ENCODE results near the gene H1-8. TPM values are rescaled to one million over a fixed set of nuclear protein-coding genes. Genes with fewer than 3 reads are reported as not detected.

Gene H1-8
- total and polyA plus RNA-seq, 9 donors, result not detected

- H3K36me3 ChIP-seq (ENCODE audit: control insufficient read depth, insufficient read depth, low read length), result no peaks in the 10 kb centered on the region
- no peaks in the 10 kb centered on the region for H3K27me3 ChIP-seq (ENCODE audit: control insufficient read depth, insufficient read depth, low read length)
- 87% methylated on average over 22 of the region's 24 CpGs for WGBS (ENCODE audit: insufficient coverage)
- DNase-seq, result no peak
- H3K27ac ChIP-seq (ENCODE audit: low read length), result no peak overlapping the region
- H3K4me1 ChIP-seq (ENCODE audit: control insufficient read depth, insufficient read depth, low read length), result peaks cover 4% of the 10 kb centered on the region
- H3K4me3 ChIP-seq (ENCODE audit: low read length), result no peak overlapping the region
- no peaks in the 10 kb centered on the region for H3K9me3 ChIP-seq (replicated peaks; ENCODE audit: control insufficient read depth, low read depth, low read length)
Measured at GRCh38 chr3:129547241-129547640, 4.3 kb downstream of the H1-8 start.

GRCh38 chr3:129548104-129548965 is 5.4 kb downstream of the H1-8 start:
- H3K36me3 ChIP-seq (ENCODE audit: control insufficient read depth, insufficient read depth, low read length), result no peaks in the 10 kb centered on the region
- 74% methylated on average over 15 of the region's 19 CpGs for WGBS (ENCODE audit: insufficient coverage)
- H3K9me3 ChIP-seq (replicated peaks; ENCODE audit: control insufficient read depth, low read depth, low read length), result no peaks in the 10 kb centered on the region
- H3K27me3 ChIP-seq (ENCODE audit: control insufficient read depth, insufficient read depth, low read length), result peaks cover 3% of the 10 kb centered on the region
- no peak overlapping the region for H3K27ac ChIP-seq (ENCODE audit: low read length)
- no peak for DNase-seq
- H3K4me1 ChIP-seq (ENCODE audit: control insufficient read depth, insufficient read depth, low read length), result peaks cover 9% of the 10 kb centered on the region
- H3K4me3 ChIP-seq (ENCODE audit: low read length), result no peak overlapping the region

- WGBS (ENCODE audit: insufficient coverage), result 90% methylated on average over 18 of the region's 18 CpGs
- H3K9me3 ChIP-seq (replicated peaks; ENCODE audit: control insufficient read depth, low read depth, low read length), result no peaks in the 10 kb centered on the region
- no peak overlapping the region for H3K4me3 ChIP-seq (ENCODE audit: low read length)
- peaks cover 3% of the 10 kb centered on the region for H3K27me3 ChIP-seq (ENCODE audit: control insufficient read depth, insufficient read depth, low read length)
- H3K36me3 ChIP-seq (ENCODE audit: control insufficient read depth, insufficient read depth, low read length), result no peaks in the 10 kb centered on the region
- no peak for DNase-seq
- peaks cover 10% of the 10 kb centered on the region for H3K4me1 ChIP-seq (ENCODE audit: control insufficient read depth, insufficient read depth, low read length)
- no peak overlapping the region for H3K27ac ChIP-seq (ENCODE audit: low read length)
Measured at GRCh38 chr3:129549006-129549800, 6.2 kb downstream of the H1-8 start.

- H3K27me3 ChIP-seq (ENCODE audit: control insufficient read depth, insufficient read depth, low read length), result peaks cover 3% of the 10 kb centered on the region
- no peaks in the 10 kb centered on the region for H3K9me3 ChIP-seq (replicated peaks; ENCODE audit: control insufficient read depth, low read depth, low read length)
- no peak for DNase-seq
- H3K27ac ChIP-seq (ENCODE audit: low read length), result no peak overlapping the region
- H3K36me3 ChIP-seq (ENCODE audit: control insufficient read depth, insufficient read depth, low read length), result no peaks in the 10 kb centered on the region
- WGBS (ENCODE audit: insufficient coverage), result no CpG with 5 or more reads among the region's 3 CpGs
- peaks cover 16% of the 10 kb centered on the region for H3K4me1 ChIP-seq (ENCODE audit: control insufficient read depth, insufficient read depth, low read length)
- no peak overlapping the region for H3K4me3 ChIP-seq (ENCODE audit: low read length)
Measured at GRCh38 chr3:129549805-129550204, 6.8 kb downstream of the H1-8 start.

- Histone ChIP-seq H3K27me3 (ENCODE audit: control insufficient read depth, insufficient read depth, low read length) (peaks cover 3% of the 10 kb centered on the region), H3K27ac (ENCODE audit: low read length) (no peak overlapping the region), H3K4me3 (ENCODE audit: low read length) (no peak overlapping the region), H3K9me3 (replicated peaks; ENCODE audit: control insufficient read depth, low read depth, low read length) (no peaks in the 10 kb centered on the region), H3K36me3 (ENCODE audit: control insufficient read depth, insufficient read depth, low read length) (peaks cover 9% of the 10 kb centered on the region), H3K4me1 (ENCODE audit: control insufficient read depth, insufficient read depth, low read length) (peaks cover 43% of the 10 kb centered on the region)
- 71% methylated on average over 7 of the region's 10 CpGs for WGBS (ENCODE audit: insufficient coverage)
- DNase-seq, result no peak
Measured at GRCh38 chr3:129552287-129553050, 9.5 kb downstream of the H1-8 start.

GRCh38 chr3:129553171-129553570 is 10.2 kb downstream of the H1-8 start:
- no peak for DNase-seq

GRCh38 chr3:129553719-129554118 is 10.7 kb downstream of the H1-8 start:
- Histone ChIP-seq H3K36me3 (ENCODE audit: control insufficient read depth, insufficient read depth, low read length) (peaks cover 19% of the 10 kb centered on the region), H3K27ac (ENCODE audit: low read length) (no peak overlapping the region), H3K4me1 (ENCODE audit: control insufficient read depth, insufficient read depth, low read length) (peaks cover 55% of the 10 kb centered on the region), H3K4me3 (ENCODE audit: low read length) (no peak overlapping the region), H3K27me3 (ENCODE audit: control insufficient read depth, insufficient read depth, low read length) (peaks cover 3% of the 10 kb centered on the region), H3K9me3 (replicated peaks; ENCODE audit: control insufficient read depth, low read depth, low read length) (no peaks in the 10 kb centered on the region)
- WGBS (ENCODE audit: insufficient coverage), result 45% methylated on average over 10 of the region's 15 CpGs
- no peak for DNase-seq

More at GRCh38 chr3:129553171-129553570, 10.2 kb downstream of the H1-8 start:
- Histone ChIP-seq H3K27ac (ENCODE audit: low read length) (no peak overlapping the region), H3K36me3 (ENCODE audit: control insufficient read depth, insufficient read depth, low read length) (peaks cover 16% of the 10 kb centered on the region), H3K9me3 (replicated peaks; ENCODE audit: control insufficient read depth, low read depth, low read length) (no peaks in the 10 kb centered on the region), H3K4me3 (ENCODE audit: low read length) (no peak overlapping the region), H3K27me3 (ENCODE audit: control insufficient read depth, insufficient read depth, low read length) (peaks cover 3% of the 10 kb centered on the region), H3K4me1 (ENCODE audit: control insufficient read depth, insufficient read depth, low read length) (peaks cover 50% of the 10 kb centered on the region)
- 73% methylated on average over 2 of the region's 6 CpGs for WGBS (ENCODE audit: insufficient coverage)

- 33% methylated on average over 13 of the region's 13 CpGs for WGBS (ENCODE audit: insufficient coverage)
- Histone ChIP-seq H3K4me3 (ENCODE audit: low read length) (no peak overlapping the region), H3K27ac (ENCODE audit: low read length) (peak overlapping the region; percentile 62), H3K27me3 (ENCODE audit: control insufficient read depth, insufficient read depth, low read length) (peaks cover 3% of the 10 kb centered on the region), H3K4me1 (ENCODE audit: control insufficient read depth, insufficient read depth, low read length) (peaks cover 63% of the 10 kb centered on the region), H3K9me3 (replicated peaks; ENCODE audit: control insufficient read depth, low read depth, low read length) (no peaks in the 10 kb centered on the region), H3K36me3 (ENCODE audit: control insufficient read depth, insufficient read depth, low read length) (peaks cover 27% of the 10 kb centered on the region)
- DNase-seq, result peak; percentile 54
Measured at GRCh38 chr3:129554356-129555152, 11.6 kb downstream of the H1-8 start.

- Histone ChIP-seq H3K9me3 (replicated peaks; ENCODE audit: control insufficient read depth, low read depth, low read length) (no peaks in the 10 kb centered on the region), H3K27ac (ENCODE audit: low read length) (peak overlapping the region; percentile 62), H3K4me3 (ENCODE audit: low read length) (no peak overlapping the region), H3K36me3 (ENCODE audit: control insufficient read depth, insufficient read depth, low read length) (peaks cover 33% of the 10 kb centered on the region), H3K27me3 (ENCODE audit: control insufficient read depth, insufficient read depth, low read length) (peaks cover 3% of the 10 kb centered on the region), H3K4me1 (ENCODE audit: control insufficient read depth, insufficient read depth, low read length) (peaks cover 69% of the 10 kb centered on the region)
- no peak for DNase-seq
- 63% methylated on average over 5 of the region's 15 CpGs for WGBS (ENCODE audit: insufficient coverage)
Measured at GRCh38 chr3:129555153-129555550, 12.2 kb downstream of the H1-8 start.
